GM23338 (cell line): Measurements from ENCODE around the gene TMEM14A. TPM values are rescaled to one million over a fixed set of nuclear protein-coding genes. Genes with fewer than 3 reads are reported as not detected.

Source experiments
- ATAC-seq: fragments of 200-7000 bp; cut with Tn5 transposase; 3 replicates; pipeline ENCODE4 v1.9.1; 2020
- DNase-seq: peaks from one replicate; pipeline ENCODE4 v3.0.0-alpha.2; 2015; ENCODE audit warnings: low spot score
- H2AFZ ChIP-seq: fragments of 200-600 bp; sonication (generic); 2 replicates; pipeline ENCODE4 v1.8.0; 2016; ENCODE audit warnings: antibody characterized with exemption, mild to moderate bottlenecking, moderate library complexity
- H3F3A ChIP-seq: fragments of 200-600 bp; sonication (generic); replicated peaks from 2 replicates; pipeline ENCODE4 v1.8.0; 2017; ENCODE audit warnings: antibody characterized with exemption, mixed run types, low read depth
- H3K27ac ChIP-seq: fragments of 200-600 bp; sonication (generic); 2 replicates; pipeline ENCODE4 v1.6.1; 2016; ENCODE audit warnings: low read depth
- H3K27me3 ChIP-seq: fragments of 200-600 bp; sonication (generic); 2 replicates; pipeline ENCODE4 v1.8.0; 2016; ENCODE audit warnings: mild to moderate bottlenecking, mixed run types, moderate library complexity; ENCODE audit not compliant: insufficient read depth
- H3K36me3 ChIP-seq: fragments of 200-600 bp; sonication (generic); 2 replicates; pipeline ENCODE4 v1.8.0; 2016; ENCODE audit warnings: mild to moderate bottlenecking; ENCODE audit not compliant: insufficient read depth
- H3K4me1 ChIP-seq: fragments of 200-600 bp; sonication (generic); 2 replicates; pipeline ENCODE4 v1.8.0; 2016; ENCODE audit warnings: mild to moderate bottlenecking, moderate library complexity; ENCODE audit not compliant: insufficient read depth
- H3K4me2 ChIP-seq: fragments of 200-600 bp; sonication (generic); 2 replicates; pipeline ENCODE4 v1.7.1; 2017; ENCODE audit warnings: mixed run types
- H3K4me3 ChIP-seq: fragments of 200-600 bp; sonication (generic); 2 replicates; pipeline ENCODE4 v1.6.1; 2016; ENCODE audit warnings: mixed run types
- H3K79me2 ChIP-seq: fragments of 200-600 bp; sonication (generic); replicated peaks from 2 replicates; pipeline ENCODE4 v1.8.0; 2017; ENCODE audit warnings: mild to moderate bottlenecking; ENCODE audit not compliant: insufficient read depth
- H3K9me2 ChIP-seq: fragments of 200-600 bp; sonication (generic); 2 replicates; pipeline ENCODE4 v1.8.0; 2017; ENCODE audit not compliant: insufficient read depth
- H4K20me1 ChIP-seq: fragments of 200-600 bp; sonication (generic); replicated peaks from 2 replicates; pipeline ENCODE4 v1.8.0; 2017; ENCODE audit warnings: mild to moderate bottlenecking; ENCODE audit not compliant: insufficient read depth
- H3K27ac Mint-ChIP-seq: 2 replicates; pipeline ENCODE4 v1.8.0; 2020; ENCODE audit warnings: inconsistent platforms, mild to moderate bottlenecking, moderate library complexity, mixed read lengths
- H3K27me3 Mint-ChIP-seq: 3 replicates; pipeline ENCODE4 v1.8.0; 2022; ENCODE audit warnings: low read depth, mild to moderate bottlenecking, moderate library complexity, mixed read lengths, inconsistent platforms; ENCODE audit not compliant: insufficient read depth, poor library complexity
- H3K36me3 Mint-ChIP-seq: 3 replicates; pipeline ENCODE4 v1.8.0; 2021; ENCODE audit warnings: low read depth, mild to moderate bottlenecking, inconsistent platforms, moderate library complexity, mixed read lengths
- H3K4me1 Mint-ChIP-seq: 3 replicates; pipeline ENCODE4 v1.8.0; 2020; ENCODE audit warnings: mild to moderate bottlenecking, inconsistent platforms, mixed read lengths
- H3K4me3 Mint-ChIP-seq: 3 replicates; pipeline ENCODE4 v1.8.0; 2021; ENCODE audit warnings: moderate library complexity, mild to moderate bottlenecking, inconsistent platforms, mixed read lengths
- H3K9me3 Mint-ChIP-seq: 3 replicates; pipeline ENCODE4 v1.8.0; 2020; ENCODE audit warnings: moderate library complexity, mild to moderate bottlenecking, inconsistent platforms, mixed read lengths
- CREB1 ChIP-seq: fragments of 250-450 bp; sonication (Bioruptor Pico); IDR thresholded peaks from 2 replicates; pipeline ENCODE4 v1.5.0; 2020; ENCODE audit warnings: low read depth, mild to moderate bottlenecking, moderate library complexity
- EZH2 ChIP-seq: fragments of 200-600 bp; sonication (generic); IDR thresholded peaks from one replicate; pipeline ENCODE4 v1.8.0; 2017; ENCODE audit warnings: antibody characterized with exemption, mild to moderate bottlenecking, low read depth; ENCODE audit not compliant: unreplicated experiment
- EZH2phosphoT487 ChIP-seq: fragments of 200-600 bp; sonication (generic); IDR thresholded peaks from one replicate; pipeline ENCODE4 v1.8.1; 2018; ENCODE audit warnings: antibody characterized with exemption; ENCODE audit not compliant: unreplicated experiment
- JUNB ChIP-seq: IDR thresholded peaks from one replicate; pipeline ENCODE4 v1.6.1; 2016; ENCODE audit warnings: antibody characterized with exemption; ENCODE audit not compliant: unreplicated experiment
- NANOG ChIP-seq: IDR thresholded peaks from 2 replicates; pipeline ENCODE4 v1.6.1; 2016; ENCODE audit warnings: antibody characterized with exemption, borderline replicate concordance
- POLR2AphosphoS5 ChIP-seq: IDR thresholded peaks from 2 replicates; pipeline ENCODE4 v1.6.1; 2016; ENCODE audit warnings: antibody characterized with exemption, low read depth
- STAT1 ChIP-seq: IDR thresholded peaks from one replicate; pipeline ENCODE4 v1.6.1; 2016; ENCODE audit warnings: antibody characterized with exemption; ENCODE audit not compliant: unreplicated experiment
- ZNF114 ChIP-seq: fragments of 250-450 bp; sonication (Bioruptor Pico); IDR thresholded peaks from 2 replicates; pipeline ENCODE4 v1.5.0; 2020; ENCODE audit warnings: mild to moderate bottlenecking, moderate library complexity
- ZNF331 ChIP-seq: fragments of 250-450 bp; sonication (Bioruptor Pico); IDR thresholded peaks from 2 replicates; pipeline ENCODE4 v1.5.0; 2020; ENCODE audit warnings: low read depth, mild to moderate bottlenecking, moderate library complexity
- polyA plus RNA-seq: library from polyadenylated mRNA; unstranded; fragments of >200 nt; fragmentation: Nextera tagmentation; extraction: Ambion mirVana; gene quantifications from 2 replicates; pipeline ENCODE4 v1.2.1, GENCODE V29; 2016
- total RNA-seq: library from RNA; depleted of rRNA; stranded (reverse); fragments of >200 nt; shearing (Covaris generic); gene quantifications from 2 replicates; pipeline ENCODE4 v1.2.3, GENCODE V29; 2014
- TF ChIP-seq, protein P1 (sequence below): IDR thresholded peaks from 2 replicates; pipeline ENCODE4 v1.6.1; 2016; ENCODE audit warnings: antibody characterized with exemption
- TF ChIP-seq, protein P2 (sequence below): IDR thresholded peaks from one replicate; pipeline ENCODE4 v1.6.1; 2018; ENCODE audit warnings: antibody characterized with exemption; ENCODE audit not compliant: unreplicated experiment
- TF ChIP-seq, protein P3 (sequence below): fragments of 250-450 bp; sonication (Bioruptor Pico); IDR thresholded peaks from 2 replicates; pipeline ENCODE4 v1.5.0; 2020; ENCODE audit warnings: mild to moderate bottlenecking, moderate library complexity
- TF ChIP-seq, protein P4 (sequence below), 2 experiments: fragments of 200-600 bp in 1 of 2; sonication (generic) in 1 of 2; conservative IDR thresholded peaks; 2 replicates each; pipeline versions ENCODE4 v1.5.1 to v1.6.1; 2016 to 2017; ENCODE audit warnings: antibody characterized with exemption in 2 of 2, low read depth in 2 of 2, mild to moderate bottlenecking in 2 of 2, moderate library complexity in 1 of 2

The TMEM14A gene
- total and polyA plus RNA-seq, 2 experiments from 2014 or later = 13.9 to 36.0 TPM

DNA sequence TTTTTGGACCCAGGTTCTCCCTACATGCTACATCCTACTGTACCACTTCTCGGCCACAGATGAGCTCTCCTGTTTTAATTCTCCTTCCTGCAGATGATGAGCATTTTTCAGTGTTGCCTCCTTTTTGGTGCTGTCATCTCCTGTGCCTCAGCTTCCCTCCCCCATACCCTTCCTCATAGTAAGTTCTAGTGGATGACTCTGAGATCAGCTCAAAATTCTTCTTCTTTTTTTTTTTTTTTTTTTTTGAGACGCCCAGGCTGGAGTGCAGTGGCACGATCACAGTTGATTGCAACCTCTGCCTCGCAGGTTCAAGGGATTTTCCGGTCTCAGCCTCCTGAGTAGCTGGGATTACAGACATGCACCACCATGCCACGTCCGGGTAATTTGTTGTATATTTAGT lies 3.8 kb downstream of the TMEM14A start:
- Mint-ChIP-seq H3K4me1 (peaks cover 28% of the 10 kb centered on the region), H3K4me3 (no peak overlapping the region), H3K27ac (no peak overlapping the region), H3K36me3 (peaks cover 8% of the 10 kb centered on the region; the same call in 2 of the 3 replicates), H3K9me3 (no peaks in the 10 kb centered on the region), H3K27me3 (peaks cover 3% of the 10 kb centered on the region)
- Histone ChIP-seq H3K9me2 (no peaks in the 10 kb centered on the region), H3K4me3 (no peak overlapping the region), H3K27ac (no peak overlapping the region), H3K4me2 (no peak overlapping the region), H3K4me1 (peaks cover 17% of the 10 kb centered on the region), H3K79me2 (0 out of 2 replicates have a peak, but pooled peaks cover 5% of the 10 kb centered on the region), H3K36me3 (no peaks in the 10 kb centered on the region), H3F3A (peaks cover 4% of the 10 kb centered on the region), H4K20me1 (no peaks in the 10 kb centered on the region), H3K27me3 (no peaks in the 10 kb centered on the region), H2AFZ (no peak overlapping the region)
- TF ChIP-seq, protein P1, sequence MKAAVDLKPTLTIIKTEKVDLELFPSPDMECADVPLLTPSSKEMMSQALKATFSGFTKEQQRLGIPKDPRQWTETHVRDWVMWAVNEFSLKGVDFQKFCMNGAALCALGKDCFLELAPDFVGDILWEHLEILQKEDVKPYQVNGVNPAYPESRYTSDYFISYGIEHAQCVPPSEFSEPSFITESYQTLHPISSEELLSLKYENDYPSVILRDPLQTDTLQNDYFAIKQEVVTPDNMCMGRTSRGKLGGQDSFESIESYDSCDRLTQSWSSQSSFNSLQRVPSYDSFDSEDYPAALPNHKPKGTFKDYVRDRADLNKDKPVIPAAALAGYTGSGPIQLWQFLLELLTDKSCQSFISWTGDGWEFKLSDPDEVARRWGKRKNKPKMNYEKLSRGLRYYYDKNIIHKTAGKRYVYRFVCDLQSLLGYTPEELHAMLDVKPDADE = no peak
- no peak for TF ChIP-seq CREB1
- no peak for TF ChIP-seq POLR2AphosphoS5
- no peak for TF ChIP-seq STAT1
- TF ChIP-seq EZH2phosphoT487 = no peak
- TF ChIP-seq, protein P2, sequence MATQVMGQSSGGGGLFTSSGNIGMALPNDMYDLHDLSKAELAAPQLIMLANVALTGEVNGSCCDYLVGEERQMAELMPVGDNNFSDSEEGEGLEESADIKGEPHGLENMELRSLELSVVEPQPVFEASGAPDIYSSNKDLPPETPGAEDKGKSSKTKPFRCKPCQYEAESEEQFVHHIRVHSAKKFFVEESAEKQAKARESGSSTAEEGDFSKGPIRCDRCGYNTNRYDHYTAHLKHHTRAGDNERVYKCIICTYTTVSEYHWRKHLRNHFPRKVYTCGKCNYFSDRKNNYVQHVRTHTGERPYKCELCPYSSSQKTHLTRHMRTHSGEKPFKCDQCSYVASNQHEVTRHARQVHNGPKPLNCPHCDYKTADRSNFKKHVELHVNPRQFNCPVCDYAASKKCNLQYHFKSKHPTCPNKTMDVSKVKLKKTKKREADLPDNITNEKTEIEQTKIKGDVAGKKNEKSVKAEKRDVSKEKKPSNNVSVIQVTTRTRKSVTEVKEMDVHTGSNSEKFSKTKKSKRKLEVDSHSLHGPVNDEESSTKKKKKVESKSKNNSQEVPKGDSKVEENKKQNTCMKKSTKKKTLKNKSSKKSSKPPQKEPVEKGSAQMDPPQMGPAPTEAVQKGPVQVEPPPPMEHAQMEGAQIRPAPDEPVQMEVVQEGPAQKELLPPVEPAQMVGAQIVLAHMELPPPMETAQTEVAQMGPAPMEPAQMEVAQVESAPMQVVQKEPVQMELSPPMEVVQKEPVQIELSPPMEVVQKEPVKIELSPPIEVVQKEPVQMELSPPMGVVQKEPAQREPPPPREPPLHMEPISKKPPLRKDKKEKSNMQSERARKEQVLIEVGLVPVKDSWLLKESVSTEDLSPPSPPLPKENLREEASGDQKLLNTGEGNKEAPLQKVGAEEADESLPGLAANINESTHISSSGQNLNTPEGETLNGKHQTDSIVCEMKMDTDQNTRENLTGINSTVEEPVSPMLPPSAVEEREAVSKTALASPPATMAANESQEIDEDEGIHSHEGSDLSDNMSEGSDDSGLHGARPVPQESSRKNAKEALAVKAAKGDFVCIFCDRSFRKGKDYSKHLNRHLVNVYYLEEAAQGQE = no peak
- no peak for TF ChIP-seq NANOG
- TF ChIP-seq, protein P3, sequence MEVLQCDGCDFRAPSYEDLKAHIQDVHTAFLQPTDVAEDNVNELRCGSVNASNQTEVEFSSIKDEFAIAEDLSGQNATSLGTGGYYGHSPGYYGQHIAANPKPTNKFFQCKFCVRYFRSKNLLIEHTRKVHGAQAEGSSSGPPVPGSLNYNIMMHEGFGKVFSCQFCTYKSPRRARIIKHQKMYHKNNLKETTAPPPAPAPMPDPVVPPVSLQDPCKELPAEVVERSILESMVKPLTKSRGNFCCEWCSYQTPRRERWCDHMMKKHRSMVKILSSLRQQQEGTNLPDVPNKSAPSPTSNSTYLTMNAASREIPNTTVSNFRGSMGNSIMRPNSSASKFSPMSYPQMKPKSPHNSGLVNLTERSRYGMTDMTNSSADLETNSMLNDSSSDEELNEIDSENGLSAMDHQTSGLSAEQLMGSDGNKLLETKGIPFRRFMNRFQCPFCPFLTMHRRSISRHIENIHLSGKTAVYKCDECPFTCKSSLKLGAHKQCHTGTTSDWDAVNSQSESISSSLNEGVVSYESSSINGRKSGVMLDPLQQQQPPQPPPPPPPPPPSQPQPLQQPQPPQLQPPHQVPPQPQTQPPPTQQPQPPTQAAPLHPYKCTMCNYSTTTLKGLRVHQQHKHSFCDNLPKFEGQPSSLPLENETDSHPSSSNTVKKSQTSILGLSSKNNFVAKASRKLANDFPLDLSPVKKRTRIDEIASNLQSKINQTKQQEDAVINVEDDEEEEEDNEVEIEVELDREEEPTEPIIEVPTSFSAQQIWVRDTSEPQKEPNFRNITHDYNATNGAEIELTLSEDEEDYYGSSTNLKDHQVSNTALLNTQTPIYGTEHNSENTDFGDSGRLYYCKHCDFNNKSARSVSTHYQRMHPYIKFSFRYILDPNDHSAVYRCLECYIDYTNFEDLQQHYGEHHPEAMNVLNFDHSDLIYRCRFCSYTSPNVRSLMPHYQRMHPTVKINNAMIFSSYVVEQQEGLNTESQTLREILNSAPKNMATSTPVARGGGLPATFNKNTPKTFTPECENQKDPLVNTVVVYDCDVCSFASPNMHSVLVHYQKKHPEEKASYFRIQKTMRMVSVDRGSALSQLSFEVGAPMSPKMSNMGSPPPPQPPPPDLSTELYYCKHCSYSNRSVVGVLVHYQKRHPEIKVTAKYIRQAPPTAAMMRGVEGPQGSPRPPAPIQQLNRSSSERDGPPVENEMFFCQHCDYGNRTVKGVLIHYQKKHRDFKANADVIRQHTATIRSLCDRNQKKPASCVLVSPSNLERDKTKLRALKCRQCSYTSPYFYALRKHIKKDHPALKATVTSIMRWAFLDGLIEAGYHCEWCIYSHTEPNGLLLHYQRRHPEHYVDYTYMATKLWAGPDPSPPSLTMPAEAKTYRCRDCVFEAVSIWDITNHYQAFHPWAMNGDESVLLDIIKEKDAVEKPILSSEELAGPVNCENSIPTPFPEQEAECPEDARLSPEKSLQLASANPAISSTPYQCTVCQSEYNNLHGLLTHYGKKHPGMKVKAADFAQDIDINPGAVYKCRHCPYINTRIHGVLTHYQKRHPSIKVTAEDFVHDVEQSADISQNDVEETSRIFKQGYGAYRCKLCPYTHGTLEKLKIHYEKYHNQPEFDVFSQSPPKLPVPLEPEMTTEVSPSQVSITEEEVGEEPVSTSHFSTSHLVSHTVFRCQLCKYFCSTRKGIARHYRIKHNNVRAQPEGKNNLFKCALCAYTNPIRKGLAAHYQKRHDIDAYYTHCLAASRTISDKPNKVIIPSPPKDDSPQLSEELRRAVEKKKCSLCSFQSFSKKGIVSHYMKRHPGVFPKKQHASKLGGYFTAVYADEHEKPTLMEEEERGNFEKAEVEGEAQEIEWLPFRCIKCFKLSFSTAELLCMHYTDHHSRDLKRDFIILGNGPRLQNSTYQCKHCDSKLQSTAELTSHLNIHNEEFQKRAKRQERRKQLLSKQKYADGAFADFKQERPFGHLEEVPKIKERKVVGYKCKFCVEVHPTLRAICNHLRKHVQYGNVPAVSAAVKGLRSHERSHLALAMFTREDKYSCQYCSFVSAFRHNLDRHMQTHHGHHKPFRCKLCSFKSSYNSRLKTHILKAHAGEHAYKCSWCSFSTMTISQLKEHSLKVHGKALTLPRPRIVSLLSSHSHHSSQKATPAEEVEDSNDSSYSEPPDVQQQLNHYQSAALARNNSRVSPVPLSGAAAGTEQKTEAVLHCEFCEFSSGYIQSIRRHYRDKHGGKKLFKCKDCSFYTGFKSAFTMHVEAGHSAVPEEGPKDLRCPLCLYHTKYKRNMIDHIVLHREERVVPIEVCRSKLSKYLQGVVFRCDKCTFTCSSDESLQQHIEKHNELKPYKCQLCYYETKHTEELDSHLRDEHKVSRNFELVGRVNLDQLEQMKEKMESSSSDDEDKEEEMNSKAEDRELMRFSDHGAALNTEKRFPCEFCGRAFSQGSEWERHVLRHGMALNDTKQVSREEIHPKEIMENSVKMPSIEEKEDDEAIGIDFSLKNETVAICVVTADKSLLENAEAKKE (CRISPR knock-in tag) = no peak
- no peak for TF ChIP-seq ZNF331 (CRISPR knock-in tag)
- TF ChIP-seq JUNB = no peak
- TF ChIP-seq, protein P4, sequence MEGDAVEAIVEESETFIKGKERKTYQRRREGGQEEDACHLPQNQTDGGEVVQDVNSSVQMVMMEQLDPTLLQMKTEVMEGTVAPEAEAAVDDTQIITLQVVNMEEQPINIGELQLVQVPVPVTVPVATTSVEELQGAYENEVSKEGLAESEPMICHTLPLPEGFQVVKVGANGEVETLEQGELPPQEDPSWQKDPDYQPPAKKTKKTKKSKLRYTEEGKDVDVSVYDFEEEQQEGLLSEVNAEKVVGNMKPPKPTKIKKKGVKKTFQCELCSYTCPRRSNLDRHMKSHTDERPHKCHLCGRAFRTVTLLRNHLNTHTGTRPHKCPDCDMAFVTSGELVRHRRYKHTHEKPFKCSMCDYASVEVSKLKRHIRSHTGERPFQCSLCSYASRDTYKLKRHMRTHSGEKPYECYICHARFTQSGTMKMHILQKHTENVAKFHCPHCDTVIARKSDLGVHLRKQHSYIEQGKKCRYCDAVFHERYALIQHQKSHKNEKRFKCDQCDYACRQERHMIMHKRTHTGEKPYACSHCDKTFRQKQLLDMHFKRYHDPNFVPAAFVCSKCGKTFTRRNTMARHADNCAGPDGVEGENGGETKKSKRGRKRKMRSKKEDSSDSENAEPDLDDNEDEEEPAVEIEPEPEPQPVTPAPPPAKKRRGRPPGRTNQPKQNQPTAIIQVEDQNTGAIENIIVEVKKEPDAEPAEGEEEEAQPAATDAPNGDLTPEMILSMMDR (conservative IDR thresholded peaks at IDR 0.05; ENCODE audit: low read depth in 2 of 2) = no peak
- no peak for TF ChIP-seq EZH2
- no peak for TF ChIP-seq ZNF114
- ATAC-seq (no peak), DNase-seq (no peak)
